Fibroblast of upper back skin (primary cell): ENCODE measurements around the gene COA5.
A peak's percentile ranks its signal among the peaks of the same experiment; 100 is the strongest.
"Not testable (repeated sequence)": the region's sequence is repeated elsewhere in the genome, so short reads cannot be mapped to it uniquely, and the experiment has no call there.

Experiments
- DNase-seq: peaks from one replicate; pipeline ENCODE4 v3.0.0-alpha.2; 2013

COA5 gene

DNA sequence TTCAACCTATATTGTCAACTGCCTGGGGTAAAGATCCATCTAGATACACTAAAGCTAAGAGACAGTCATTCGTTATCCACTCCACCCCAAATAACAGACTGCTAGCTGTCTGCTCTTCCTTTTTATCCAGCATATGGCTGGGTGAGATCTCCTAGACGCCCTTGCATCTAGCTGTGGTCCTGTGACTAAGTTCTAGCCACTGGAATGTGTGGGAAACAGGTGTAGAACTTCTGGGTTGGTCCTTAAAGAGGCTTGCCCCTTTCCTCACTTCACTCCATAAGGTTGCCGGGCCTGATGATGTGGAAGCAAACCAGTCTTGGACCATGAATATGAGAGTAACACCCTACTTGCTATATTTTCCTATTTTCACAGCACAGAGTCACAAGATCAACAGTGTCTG is 3.2 kb downstream of the COA5 start:
- DNase-seq, result no peak

DNA sequence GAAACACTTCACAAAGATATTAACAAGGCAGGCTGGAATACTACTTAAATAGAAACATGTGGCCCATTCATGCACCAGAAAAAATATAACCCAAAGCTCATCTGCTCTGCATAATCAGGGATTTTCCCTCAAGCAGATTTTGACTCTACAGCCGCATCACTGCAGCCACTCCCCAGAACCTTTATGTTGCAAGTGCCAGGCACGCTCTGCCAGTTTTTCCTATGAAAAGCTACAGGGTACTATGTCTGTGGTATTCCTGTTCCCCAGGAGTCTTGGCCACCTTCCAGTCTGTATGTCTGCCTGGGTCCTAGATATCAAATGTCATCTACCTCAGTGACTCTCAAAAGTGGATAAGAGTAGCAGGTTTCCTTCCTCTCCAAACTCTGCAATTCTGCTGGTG is 3.8 kb downstream of the COA5 start:
- no peak for DNase-seq

DNA sequence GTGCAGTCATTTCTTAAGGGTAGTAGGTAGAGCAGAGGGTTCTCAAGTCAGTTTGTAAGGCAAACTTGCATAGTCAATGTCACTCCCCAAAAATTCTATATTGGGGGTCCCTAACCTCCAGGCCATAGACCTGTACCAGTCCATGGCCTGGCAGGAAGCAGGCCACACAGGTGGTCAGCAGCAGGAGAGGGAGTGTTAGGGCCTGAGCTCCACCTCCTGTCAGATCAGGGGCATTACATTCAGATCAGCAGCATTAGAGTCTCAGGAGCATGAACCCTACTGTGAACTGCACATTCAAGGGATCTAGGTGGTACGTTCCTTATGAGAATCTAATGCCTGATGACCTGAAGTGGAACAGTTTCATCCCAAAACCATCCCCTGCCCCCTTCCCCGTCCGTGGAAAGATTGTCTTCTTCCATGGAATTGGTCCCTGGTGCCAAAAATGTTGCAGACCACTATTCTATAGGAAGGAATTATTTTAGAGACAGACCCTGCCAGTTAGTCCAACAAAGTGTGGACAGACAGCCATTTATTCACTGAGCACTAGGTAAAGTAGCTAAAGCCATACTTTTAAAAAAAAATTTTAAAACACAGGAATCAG is 6.7 kb downstream of the COA5 start:
- DNase-seq, result peak; percentile 34

DNA sequence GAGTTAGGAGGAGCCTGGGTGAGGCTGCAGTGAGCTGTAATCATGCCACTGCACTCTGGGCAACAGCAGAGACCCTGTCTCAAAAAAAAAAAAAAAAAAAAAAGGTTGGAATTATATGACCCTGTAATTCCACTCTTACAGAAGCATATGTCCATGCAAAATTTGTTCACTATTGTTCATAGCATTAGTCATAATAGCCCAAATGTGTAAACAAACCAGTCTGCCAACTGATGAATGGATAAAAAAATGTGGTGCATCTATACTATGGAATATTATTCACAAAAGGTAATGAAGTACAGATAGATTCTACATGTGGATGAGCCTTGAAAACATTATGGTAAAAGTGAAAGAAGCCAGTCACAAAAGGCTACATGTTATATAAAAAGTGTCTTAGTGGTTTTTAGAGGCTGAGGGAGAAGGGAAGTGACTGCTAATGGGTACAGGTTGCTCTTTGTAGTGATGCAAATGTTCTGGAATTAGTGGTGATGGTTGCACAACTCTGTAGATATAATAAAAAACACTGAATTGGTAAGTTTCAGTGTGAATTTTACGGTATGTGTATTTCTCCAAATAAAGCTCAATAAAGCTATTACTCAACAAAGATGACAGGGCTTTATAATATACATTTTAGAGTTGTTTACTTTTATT is 9.4 kb downstream of the COA5 start:
- DNase-seq, result peak; percentile 24

DNA sequence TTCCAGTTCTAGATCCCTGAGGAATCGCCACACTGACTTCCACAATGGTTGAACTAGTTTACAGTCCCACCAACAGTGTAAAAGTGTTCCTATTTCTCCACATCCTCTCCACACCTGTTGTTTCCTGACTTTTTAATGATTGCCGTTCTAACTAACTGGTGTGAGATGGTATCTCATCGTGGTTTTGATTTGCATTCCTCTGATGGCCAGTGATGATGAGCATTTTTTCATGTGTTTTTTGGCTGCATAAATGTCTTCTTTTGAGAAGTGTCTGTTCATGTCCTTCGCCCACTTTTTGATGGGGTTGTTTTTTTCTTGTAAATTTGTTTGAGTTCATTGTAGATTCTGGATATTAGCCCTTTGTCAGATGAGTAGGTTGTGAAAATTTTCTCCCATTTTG is 13.6 kb downstream of the COA5 start:
- not testable (repeated sequence) for DNase-seq

DNA sequence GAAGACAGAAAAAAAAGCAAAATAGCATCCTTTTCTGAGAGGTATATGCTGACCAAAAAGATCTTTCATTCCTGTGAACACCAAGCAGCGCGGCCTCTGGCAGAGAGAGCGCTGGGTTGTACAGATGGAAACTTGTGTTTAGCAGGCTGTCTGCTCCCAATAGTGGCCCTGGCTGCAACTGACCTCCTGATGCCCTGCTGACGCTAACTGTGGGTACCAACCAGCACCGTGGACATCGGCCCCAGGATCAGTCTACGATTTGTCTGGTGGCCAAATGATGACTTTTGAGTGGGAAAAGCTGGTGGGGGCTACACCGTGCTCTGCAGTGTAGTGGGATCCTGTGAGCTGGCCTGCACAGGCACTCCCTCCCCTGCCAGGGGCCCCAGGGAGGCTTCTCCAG is 15.7 kb downstream of the COA5 start:
- DNase-seq, result no peak

DNA sequence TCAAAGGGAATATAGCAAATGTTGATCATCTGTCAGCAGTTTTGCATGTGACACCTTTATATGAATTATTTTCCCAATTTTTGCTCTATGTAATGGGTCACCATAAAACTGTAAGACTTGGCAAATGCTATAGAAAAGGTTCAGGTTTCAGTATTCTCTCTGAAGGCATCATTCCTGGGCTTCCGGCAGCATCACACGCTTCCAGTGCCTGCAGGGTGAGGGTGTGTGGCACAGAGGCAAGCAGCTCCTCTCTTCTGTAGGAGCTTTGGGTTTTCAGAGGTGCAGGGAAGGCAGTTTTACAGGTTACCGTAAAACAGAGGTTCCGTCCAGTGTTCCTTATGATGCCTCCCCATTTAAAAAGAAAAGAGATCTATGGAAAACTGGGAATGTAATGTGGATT is 18.8 kb downstream of the COA5 start:
- DNase-seq, result no peak

DNA sequence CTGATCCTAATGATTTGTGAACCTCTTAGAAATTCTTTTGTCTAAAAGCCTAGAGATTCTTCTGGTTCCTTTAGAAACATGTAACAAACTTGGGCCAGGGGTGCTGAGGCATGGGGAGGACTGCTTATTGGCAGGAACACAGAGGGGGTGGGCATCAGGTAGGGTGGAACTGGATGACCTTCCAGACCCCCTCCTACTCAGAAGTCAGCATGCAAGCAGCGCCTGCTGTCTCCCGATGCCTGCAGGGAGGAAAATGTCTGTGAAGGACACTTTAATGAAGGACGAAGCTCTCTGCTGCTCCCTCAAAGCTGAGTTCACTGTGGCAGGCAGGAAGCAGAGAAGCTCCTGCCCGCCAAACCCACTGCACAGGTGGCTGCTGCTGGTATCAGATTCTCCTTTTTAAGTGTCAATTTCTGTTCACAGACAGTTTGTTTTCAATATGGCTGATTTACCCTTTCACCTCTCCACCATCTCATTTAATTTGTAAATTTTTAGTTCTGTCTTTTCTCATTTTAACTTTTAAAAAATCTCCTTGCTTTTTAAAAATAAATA is 19.4 kb downstream of the COA5 start:
- no peak for DNase-seq

DNA sequence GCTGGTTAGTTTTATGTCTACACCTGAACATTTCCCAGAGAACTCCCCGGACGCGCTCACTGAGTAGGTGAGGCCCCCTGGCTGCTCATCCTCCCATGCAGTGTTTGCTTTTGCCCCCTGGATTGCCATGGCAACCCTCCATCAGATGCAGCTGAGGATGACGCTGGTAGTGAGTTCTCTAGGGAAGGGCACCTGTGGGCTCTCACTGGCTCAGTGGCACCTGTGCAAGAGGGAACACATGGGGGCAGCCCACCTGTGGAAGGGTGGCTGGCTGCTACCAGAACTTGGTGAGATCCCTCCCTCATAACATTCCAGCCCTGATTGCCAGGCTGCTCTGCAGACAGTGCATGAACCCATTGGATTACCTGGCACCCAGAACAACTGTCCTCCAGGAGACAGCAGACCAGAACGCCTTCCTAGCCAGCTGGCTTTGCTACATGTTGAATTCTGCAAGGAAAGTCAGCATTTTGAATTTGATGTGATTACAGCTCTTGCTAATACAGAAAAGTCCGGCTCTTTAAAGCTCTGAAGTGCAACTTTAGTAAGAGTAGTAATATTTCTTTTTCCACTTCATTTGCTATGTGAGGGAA is 21.7 kb downstream of the COA5 start:
- no peak for DNase-seq

DNA sequence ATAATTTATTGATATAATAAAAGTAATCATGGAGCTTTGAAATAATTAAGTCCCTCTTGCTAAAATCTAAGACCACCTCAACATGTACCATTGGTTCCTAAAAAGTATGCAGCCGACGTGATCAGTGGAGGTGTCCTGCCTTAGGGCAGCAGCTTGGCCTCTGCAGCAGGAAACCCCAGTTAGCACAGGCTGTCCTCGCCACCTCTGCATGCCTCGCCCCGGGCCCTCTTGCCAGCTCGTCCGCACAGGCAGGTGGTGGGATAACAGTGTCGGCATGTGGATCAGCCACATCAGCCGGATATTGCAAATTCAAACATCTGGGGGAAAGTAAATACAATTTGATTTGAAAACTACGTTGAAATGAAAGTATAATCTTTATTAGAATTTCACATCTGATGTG is 22.9 kb downstream of the COA5 start:
- DNase-seq, result no peak

DNA sequence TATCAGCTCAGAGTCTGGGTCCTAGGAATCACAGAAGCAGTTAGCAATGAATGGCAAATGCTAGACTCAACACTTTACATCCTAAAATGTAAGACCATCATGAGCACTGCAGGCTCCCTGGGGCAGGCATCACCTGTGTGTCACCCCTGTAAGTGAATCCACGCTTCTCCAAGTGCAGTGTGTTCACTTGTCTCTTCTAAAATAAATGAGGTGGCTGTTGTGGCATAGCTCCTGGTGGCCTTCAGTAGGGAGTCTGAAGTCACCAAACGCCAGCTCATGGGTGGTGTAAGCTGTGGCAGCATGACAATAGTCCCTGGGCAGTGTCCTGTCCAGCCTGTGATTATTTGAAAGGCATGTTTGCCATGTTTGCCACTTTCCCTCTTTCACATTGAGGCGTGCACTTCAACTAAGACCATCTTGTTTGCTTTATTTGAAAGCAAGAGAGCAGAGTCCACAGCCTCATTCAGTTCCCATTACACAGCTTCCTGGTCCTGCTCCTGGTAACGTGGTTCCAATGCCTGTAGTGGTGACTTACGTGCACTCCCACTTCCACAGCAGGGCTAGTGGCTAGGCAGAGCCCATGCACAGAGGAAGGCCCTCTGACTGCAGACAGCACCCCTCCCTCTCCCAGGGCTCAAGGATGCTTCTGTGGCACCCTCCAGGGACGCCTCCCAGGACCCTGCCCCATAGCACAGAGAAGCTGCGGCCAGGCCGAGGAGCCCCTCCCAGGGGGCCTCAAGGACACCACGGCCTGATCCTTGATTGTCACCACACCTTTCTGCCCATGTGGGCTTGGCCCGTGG is 24.3 kb downstream of the COA5 start:
- DNase-seq, result no peak

DNA sequence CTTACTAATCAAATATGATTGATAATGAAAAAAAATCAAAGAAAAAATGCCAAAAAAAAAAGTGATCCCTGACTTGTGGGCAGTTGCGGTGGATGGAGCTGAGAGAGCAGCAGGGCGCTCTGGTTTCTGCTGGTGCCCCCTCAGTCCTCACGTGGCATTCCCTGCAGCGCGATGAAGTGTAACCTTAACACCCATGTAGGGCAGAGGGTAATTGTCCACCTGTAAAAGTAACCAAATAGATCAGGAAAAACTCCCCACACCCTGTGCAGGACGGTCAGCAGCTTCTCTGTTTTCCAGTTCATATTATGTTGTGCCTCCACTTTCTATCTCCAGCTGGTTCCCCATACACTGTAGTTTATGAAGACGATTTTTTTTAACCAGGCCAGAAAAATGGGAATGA is 25.0 kb downstream of the COA5 start:
- no peak for DNase-seq

DNA sequence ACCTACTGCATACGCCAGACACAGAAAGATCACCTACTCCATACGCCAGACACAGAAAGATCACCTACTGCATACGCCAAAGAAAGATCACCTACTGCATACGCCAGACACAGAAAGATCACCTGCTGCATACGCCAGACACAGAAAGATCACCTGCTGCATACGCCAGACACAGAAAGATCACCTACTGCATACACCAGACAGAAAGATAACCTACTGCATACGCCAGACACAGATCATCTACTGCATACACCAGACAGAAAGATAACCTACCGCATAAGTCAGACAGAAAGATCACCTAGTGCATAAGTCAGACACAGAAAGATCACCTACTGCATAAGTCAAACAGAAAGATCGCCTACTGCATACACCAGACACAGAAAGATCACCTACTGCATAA is 25.8 kb downstream of the COA5 start:
- DNase-seq, result no peak

DNA sequence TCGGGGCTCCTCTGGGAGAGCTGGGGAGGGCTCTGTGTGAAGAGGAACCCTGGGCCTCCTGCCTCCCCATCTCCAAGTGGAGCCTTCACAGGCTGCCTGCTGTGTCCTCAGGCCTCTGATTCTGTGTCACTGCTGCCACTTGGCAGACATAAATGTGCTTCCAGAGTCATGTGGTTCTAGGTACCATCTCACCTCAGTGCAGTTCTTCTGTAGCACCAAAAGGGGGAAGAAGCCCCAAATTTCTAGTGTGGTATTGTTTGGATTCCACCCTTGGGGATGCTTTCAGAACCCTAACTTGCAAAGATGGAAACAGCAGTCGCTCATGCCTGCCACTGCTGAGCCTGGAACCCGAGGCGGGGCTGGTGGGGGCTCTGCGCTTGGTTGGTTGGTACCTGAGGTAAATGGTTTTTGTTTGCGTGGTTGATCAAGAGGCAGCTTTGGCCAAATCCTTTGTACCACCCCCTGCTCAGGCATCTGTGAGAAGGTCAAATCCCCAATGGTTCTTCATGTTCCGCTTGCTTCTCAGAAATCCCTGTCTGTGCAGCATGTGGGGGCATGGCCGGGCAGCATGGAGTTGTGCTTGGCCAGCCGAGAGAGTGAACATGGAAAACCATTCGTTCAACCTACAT is 27.5 kb downstream of the COA5 start:
- DNase-seq, result no peak

DNA sequence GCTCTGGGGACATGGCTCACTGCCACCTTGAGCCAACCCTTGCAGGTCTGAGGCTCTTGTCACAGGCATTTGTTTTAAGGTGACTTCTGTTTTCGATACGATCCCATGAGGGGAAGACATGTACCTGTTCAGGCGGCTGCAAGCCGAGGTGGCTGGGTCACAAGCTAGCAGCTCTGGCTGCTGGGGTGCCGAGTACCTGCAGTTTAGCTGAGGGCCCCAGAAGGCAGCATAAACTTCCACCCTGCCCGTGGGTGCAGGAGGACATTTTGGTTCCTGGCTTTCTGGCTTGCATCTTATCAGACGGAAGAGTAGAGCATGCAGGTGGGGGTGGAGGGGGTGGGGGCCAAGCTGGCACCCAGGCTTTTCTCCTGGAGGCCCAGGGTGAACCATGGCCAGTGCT is 28.4 kb downstream of the COA5 start:
- no peak for DNase-seq

DNA sequence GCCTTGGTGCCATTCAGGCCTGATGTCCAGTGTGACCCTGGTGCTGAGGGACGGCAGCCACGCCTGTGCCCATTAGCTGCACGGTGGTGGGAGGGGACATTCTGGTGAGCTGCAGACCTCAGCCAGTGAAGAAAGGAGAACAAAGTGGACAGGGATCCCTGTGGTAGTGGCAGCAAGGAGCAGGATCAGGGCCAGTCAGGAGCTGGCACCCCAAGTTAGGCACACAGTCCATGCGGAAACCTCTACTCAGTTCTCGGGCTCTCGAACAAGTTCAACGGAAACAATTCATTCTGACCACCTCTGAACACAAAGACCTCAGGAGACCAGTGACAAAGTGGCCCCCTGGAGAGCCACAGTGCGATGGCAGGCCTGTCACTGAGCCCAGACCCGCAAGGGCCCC is 30.1 kb downstream of the COA5 start:
- DNase-seq, result no peak

DNA sequence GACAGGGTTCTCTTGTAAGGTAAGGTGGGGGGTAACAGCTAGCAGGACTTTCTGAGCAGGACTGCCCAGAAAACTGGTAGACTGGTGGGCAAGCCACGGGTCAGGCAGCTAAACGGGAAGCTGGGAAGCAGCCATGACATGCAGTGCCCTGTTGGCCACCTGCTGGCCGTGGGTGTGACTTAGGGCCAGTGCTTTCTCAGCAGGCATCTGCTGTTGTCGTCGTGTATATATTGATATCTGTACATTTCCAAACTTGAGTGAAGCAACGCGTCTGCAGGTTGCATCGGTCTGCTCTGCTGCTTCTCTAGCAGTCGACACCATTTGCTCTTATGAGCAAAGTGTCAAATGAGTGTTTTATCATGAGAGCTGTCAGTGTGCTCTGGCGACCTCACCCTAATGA is 31.0 kb downstream of the COA5 start:
- no peak for DNase-seq

DNA sequence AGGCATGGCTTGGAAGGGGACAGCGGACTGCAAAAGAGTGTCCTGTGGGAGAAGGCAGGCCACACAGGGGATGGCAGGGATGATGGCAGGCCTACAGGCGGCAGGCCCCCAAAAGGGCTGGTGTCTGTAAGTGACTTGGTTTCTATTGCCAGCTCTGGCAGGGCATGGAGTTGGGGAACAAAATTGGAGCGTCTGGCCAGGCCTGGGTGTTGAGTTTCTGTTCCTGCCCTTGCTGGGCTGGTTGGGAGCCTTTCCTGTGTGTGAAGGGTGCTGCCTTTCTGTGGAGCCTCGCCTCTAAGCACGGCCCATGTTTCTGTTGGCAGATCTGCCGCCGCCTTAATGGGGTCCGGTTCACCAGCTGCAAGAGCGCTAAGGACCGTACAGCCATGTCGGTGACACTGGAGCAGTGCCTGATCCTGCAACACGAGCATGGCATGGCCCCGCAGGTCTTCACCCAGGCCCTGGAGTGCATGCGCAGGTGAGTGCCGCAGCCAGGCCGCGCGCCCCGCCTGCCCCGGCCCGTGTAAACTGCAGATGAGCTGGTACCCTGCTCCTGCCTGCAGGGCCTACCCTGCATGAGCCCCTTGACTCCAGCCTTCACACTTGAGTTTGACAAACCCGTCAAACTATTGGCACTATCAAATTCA is 31.5 kb downstream of the COA5 start:
- no peak for DNase-seq

DNA sequence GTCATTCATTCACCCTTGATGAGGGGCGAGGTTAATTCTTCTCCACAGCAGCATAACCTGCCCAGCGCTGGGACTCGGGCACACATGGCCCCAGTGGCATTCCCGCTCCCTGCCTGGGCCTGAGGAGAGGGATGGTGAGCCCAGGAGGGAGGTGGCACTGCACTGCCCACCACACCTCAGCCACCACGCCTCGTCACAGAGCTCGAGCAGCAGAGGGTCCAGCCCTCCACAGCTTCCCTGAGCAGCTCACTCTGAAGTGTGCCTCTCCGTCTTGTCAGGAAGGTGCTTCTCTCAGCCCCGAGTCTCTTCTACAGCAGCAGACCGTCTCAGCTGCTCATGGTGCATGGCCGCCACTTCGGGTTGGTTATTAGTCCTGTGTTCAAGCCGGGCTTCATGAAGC is 34.9 kb downstream of the COA5 start:
- DNase-seq, result no peak

DNA sequence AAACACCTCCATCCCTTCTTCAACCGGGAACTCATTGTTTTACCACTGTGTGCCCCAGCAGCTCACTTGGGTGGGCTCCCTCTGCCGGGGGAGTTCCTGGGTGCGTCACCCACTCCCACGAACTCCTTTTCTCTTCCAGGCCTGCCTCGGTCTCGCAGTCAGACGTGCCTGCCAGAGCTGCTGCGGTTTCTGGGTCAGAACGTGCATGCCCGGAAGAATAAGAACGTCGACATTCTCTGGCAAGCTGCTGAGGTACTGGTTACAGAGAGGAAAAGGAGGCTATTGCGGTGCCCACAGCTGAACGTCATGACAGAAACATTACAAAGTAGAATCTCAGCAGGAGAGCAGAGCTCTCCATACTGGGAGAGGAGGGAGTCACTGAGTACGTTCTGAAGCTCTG is 35.6 kb downstream of the COA5 start:
- no peak for DNase-seq

DNA sequence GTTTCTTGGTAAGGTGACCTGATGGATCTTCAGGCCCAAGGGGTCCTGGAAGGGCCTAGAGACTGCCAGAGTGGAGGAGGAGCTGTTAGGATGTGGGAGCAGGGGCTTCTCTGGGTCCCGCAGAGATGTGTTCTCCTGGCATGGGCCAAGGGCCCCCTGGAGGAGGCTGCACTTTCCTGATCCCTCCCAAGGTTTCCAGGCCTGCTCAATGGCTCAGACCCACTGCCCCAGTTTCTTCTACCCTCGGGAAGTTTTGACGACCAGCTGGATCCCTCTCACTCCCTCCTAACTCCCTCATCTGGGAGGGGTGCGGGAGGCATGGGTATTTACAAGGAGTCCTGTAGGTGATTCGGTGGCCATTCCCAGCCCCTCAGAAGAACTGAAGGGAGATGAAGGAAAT is 36.1 kb downstream of the COA5 start:
- no peak for DNase-seq

DNA sequence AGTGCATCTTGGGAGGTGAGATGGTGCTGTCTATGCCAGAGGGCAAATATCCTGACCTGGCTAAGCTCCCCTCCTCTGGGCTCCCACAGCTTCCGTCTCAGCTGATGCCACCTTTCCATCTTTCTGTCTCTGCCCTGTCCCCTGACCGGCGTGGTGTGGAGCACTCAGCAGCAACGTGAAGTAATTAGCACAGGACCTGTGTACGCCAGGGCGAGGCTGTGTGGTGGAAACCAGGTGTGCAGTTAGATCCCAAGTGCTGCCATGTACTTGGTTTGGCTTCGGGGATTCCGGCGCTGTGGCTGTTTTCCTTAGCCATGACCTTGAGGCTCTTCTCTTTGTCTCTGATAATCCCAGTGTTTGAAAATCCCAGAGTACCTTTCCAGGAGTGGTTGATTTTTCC is 36.5 kb downstream of the COA5 start:
- no peak for DNase-seq
